ENCODE measurements around the gene MGAT4A. TPM values are rescaled to one million over a fixed set of nuclear protein-coding genes. Genes with fewer than 3 reads are reported as not detected.

The MGAT4A gene
- total and polyA plus RNA-seq, 8 donors: 14.1 to 72.1 (median 56.7) TPM

GRCh38 chr2:98654699-98655495, 76.0 kb downstream of the MGAT4A start:
- Histone ChIP-seq H3K9me3 (no peaks in the 10 kb centered on the region), H3K4me1 (peaks cover under 1 to 9% (median 8%) of the 10 kb centered on the region in 3 donors), H3K27ac (no peak overlapping the region), H3K27me3 (no peaks in the 10 kb centered on the region), H3K4me3 (no peak overlapping the region), H3K36me3 (peaks cover 0 to 12% (median 5%) of the 10 kb centered on the region in 3 donors)
- TF ChIP-seq, protein P1, sequence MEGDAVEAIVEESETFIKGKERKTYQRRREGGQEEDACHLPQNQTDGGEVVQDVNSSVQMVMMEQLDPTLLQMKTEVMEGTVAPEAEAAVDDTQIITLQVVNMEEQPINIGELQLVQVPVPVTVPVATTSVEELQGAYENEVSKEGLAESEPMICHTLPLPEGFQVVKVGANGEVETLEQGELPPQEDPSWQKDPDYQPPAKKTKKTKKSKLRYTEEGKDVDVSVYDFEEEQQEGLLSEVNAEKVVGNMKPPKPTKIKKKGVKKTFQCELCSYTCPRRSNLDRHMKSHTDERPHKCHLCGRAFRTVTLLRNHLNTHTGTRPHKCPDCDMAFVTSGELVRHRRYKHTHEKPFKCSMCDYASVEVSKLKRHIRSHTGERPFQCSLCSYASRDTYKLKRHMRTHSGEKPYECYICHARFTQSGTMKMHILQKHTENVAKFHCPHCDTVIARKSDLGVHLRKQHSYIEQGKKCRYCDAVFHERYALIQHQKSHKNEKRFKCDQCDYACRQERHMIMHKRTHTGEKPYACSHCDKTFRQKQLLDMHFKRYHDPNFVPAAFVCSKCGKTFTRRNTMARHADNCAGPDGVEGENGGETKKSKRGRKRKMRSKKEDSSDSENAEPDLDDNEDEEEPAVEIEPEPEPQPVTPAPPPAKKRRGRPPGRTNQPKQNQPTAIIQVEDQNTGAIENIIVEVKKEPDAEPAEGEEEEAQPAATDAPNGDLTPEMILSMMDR (IDR thresholded peaks at IDR 0.05): no peak
- 90 to 91% methylated on average over 3 of the region's 3 CpGs for WGBS, 2 donors
- no peak for FAIRE-seq
- DNase-seq: no peak
- intact Hi-C loops (cut with DNase I): loop anchor here in 1 of 3 donors (10.0 kb wide), 1 partner anchor 60 kb away; no protein-coding TSS in a partner anchor
- ATAC-seq: peak in 2 of 4 donors; percentile 52 to 59

DNA sequence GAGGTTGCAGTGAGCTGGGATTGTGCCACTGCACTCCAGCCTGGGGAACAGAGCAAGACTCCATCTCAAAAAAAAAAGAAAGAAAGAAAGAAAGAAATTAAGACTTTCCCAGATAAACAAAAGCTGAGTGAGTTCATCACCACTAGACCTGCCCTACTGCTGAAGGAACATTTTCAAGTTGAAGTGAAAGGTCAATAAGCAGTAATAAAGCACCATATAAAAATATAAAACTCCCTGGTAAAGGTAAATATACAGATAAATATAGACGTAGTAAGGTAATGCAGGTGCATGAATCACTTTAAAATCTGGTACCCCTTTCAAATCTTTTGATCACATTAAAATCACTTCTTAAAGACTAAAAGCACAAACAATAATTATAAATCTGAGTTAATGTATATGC, 79.9 kb downstream of the MGAT4A start:
- no peak for FAIRE-seq
- TF ChIP-seq, protein P1 (IDR thresholded peaks at IDR 0.05): no peak
- WGBS, 2 donors: 67 to 77% methylated on average over 1 of the region's 1 CpG
- ATAC-seq: no peak
- intact Hi-C loops (cut with DNase I): loop anchor here in 1 of 3 donors (10.0 kb wide), 1 partner anchor 64 kb away; no protein-coding TSS in a partner anchor
- no peak for DNase-seq
- no peaks in the 10 kb centered on the region for H3K27me3 ChIP-seq
- no peaks in the 10 kb centered on the region for H3K9me3 ChIP-seq
- H3K4me1 ChIP-seq: peaks cover 5 to 9% (median 8%) of the 10 kb centered on the region in 3 donors
- peaks cover 0 to 26% (median 5%) of the 10 kb centered on the region in 3 donors for H3K36me3 ChIP-seq
- H3K4me3 ChIP-seq: no peak overlapping the region
- H3K27ac ChIP-seq: no peak overlapping the region

DNA sequence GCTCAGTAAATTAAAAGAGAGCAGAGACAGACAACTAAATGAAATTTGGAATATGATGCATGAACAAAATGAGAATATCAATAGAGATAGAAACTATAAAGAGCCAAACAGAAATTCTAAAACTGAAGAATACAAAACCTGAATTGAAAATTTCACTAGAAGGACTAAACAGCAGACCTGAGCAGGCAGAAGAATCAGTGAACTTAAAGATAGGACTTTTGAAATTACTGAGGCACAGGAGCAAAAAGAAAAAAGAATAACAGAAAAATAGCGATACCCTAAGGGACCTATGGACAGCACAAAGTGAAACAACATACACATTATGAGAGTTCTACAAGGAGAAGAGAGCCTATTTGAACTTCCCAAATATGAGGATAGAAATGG, 80.9 kb downstream of the MGAT4A start:
- no peak overlapping the region for H3K27ac ChIP-seq
- FAIRE-seq (no peak), ATAC-seq (no peak), DNase-seq (no peak)
- 94 to 100% methylated on average over 1 of the region's 1 CpG for WGBS, 2 donors
- no peaks in the 10 kb centered on the region for H3K27me3 ChIP-seq
- H3K36me3 ChIP-seq: peaks cover 0 to 21% (median 0%) of the 10 kb centered on the region in 3 donors
- no peaks in the 10 kb centered on the region for H3K9me3 ChIP-seq
- TF ChIP-seq, protein P1 (IDR thresholded peaks at IDR 0.05): no peak
- H3K4me3 ChIP-seq: no peak overlapping the region
- intact Hi-C loops (cut with DNase I): loop anchor here (5.0 to 10.0 kb wide), 4 partner anchors 65 to 417 kb away; no protein-coding TSS in a partner anchor
- H3K4me1 ChIP-seq: peaks cover 5 to 9% (median 8%) of the 10 kb centered on the region in 3 donors

DNA sequence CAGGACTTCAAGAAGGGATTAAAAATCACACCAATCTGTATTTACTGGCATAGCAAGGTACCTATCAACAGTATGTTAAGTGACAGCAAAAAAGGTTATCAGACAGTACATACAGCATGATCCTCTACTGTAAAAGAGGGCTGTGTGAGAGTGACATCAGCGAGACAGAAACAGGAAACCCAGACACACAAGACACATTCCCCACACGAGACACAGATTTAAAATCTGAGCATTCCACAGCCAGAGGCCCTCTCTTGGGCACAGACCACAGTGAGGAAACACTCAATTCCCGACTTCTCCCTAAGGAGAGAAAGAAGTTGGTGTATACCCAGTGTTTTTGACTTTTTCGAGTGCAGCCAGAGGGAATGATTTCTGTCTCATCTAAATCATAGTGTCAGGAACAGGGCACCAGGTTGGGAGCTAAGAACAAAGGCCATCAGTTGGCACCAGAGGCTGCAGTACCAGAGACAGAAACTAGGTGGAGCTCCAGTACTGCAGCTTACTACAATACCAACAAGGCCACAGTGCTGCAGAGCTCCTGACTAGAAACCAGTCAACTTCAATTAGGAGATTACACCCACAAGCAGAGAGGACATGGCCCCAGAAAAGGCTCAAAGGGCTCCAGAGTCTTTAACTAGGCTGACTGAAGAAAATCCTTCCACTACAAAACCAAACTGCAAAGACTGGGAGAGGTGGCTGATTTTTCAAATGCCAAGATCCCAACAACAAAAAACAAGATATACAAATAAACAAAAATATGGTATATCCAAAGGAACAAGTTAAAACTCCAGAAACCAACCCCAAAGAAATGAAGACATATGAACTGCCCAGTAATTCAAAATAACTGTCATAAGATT, 81.6 kb downstream of the MGAT4A start:
- WGBS, 2 donors: 24 to 27% methylated on average over 4 of the region's 4 CpGs
- no peak for FAIRE-seq
- Histone ChIP-seq H3K4me1 (peaks cover 5 to 9% (median 8%) of the 10 kb centered on the region in 3 donors), H3K27ac (no peak overlapping the region), H3K36me3 (peaks cover 0 to 18% (median 0%) of the 10 kb centered on the region in 3 donors), H3K4me3 (no peak overlapping the region), H3K27me3 (no peaks in the 10 kb centered on the region), H3K9me3 (no peaks in the 10 kb centered on the region)
- DNase-seq: peak in 5 of 6 donors; percentile 70 to 90 (median 73)
- intact Hi-C loops (cut with DNase I): loop anchor here (5.0 to 10.0 kb wide), 3 partner anchors 185 to 418 kb away; no protein-coding TSS in a partner anchor
- peak; percentile 90 to 99 (median 98) for ATAC-seq
- TF ChIP-seq, protein P1 (IDR thresholded peaks at IDR 0.05): peak; percentile 90 to 97 (median 96)
